ENCODE data around the gene ZNF212. TPM values are rescaled to one million over a fixed set of nuclear protein-coding genes. Genes with fewer than 3 reads are reported as not detected.

Gene ZNF212
- total RNA-seq, 1 experiment from 2014 or later, result 9.7 TPM

DNA sequence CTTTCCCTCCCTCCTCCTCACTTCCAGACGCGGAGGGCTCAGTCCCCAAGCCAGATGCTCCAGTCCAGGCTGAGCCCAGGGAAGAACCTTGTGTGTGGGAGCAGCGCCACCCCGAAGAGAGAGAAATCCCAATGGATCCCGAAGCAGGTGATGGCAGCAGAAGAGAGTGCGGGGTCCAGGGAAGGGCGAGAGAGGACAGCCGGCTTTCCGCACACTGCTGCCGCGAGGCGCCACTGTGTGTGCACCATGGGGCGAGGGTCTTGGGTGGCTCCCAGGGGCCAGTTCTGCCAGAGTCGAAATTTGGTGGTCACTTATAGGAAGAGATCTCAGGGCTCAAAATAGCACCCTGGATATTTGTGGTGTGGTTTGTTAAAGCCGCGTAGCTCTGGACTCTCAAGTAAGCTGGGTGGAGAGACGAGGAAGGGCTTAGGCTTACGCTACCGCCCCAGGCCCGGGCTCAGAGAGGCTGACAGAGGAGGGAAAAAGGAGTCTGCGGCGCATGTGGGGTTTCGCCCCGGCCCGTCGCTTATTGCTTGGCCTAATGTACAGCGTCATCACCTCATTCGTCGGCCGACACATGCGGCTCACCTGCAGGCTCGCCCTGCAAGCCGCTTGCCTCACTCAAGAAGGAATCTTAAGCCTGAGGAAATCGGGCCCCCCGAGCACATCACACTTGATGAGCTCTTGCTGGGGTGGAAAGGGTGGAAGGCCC is 32.0 kb upstream of the ZNF212 start:
- H4K20me1 ChIP-seq (ENCODE audit: low read length), result no peaks in the 10 kb centered on the region
- DNase-seq, result no peak
- H3K4me1 ChIP-seq (ENCODE audit: insufficient read depth, low read length), result peaks cover 18% of the 10 kb centered on the region
- no peak overlapping the region for H3K27ac ChIP-seq (ENCODE audit: low read length)
- ChIA-PET POLR2A (ENCODE audit: unreplicated experiment) (no interaction called here), CTCF (no interaction called here)
- peaks cover 69% of the 10 kb centered on the region for H3K36me3 ChIP-seq (ENCODE audit: low read depth, low read length)
- H3K9me3 ChIP-seq (ENCODE audit: low read length), result no peaks in the 10 kb centered on the region
- no peaks in the 10 kb centered on the region for H3K27me3 ChIP-seq (ENCODE audit: low read length)
- no peak overlapping the region for H2AFZ ChIP-seq (ENCODE audit: low read length)
- H3K9me2 ChIP-seq (replicated peaks; ENCODE audit: low read length), result no peaks in the 10 kb centered on the region
- ATAC-seq, result no peak
- no peak overlapping the region for H3K9ac ChIP-seq (ENCODE audit: low read length)
- peaks cover 35% of the 10 kb centered on the region for H3K79me2 ChIP-seq (ENCODE audit: low read length)
- no peak for TF ChIP-seq EZH2phosphoT487 (IDR thresholded peaks at IDR 0.05; ENCODE audit: borderline replicate concordance, low read length)
- no peak for TF ChIP-seq CTCF (conservative IDR thresholded peaks at IDR 0.05; ENCODE audit: low read depth, low read length)
- TF ChIP-seq EZH2 (IDR thresholded peaks at IDR 0.05; ENCODE audit: low read length, unreplicated experiment), result no peak
- no peak overlapping the region for H3K4me3 ChIP-seq (ENCODE audit: low read length)
- no peaks in the 10 kb centered on the region for H3F3A ChIP-seq (ENCODE audit: low read length, unreplicated experiment)
- BruUV-seq (replicated peaks), result no TSS peak
- intact Hi-C loops (cut with micrococcal nuclease), result no loop called here
- H3K4me2 ChIP-seq (ENCODE audit: low read length), result no peak overlapping the region

- H3K4me2 ChIP-seq (ENCODE audit: low read length), result no peak overlapping the region
- H3K9ac ChIP-seq (ENCODE audit: low read length), result no peak overlapping the region
- peaks cover 71% of the 10 kb centered on the region for H3K36me3 ChIP-seq (ENCODE audit: low read depth, low read length)
- H4K20me1 ChIP-seq (ENCODE audit: low read length), result no peaks in the 10 kb centered on the region
- no peak overlapping the region for H2AFZ ChIP-seq (ENCODE audit: low read length)
- no peak overlapping the region for H3K4me3 ChIP-seq (ENCODE audit: low read length)
- ChIA-PET POLR2A (ENCODE audit: unreplicated experiment) (no interaction called here), CTCF (no interaction called here)
- no peak overlapping the region for H3K27ac ChIP-seq (ENCODE audit: low read length)
- no peaks in the 10 kb centered on the region for H3K9me2 ChIP-seq (replicated peaks; ENCODE audit: low read length)
- H3K9me3 ChIP-seq (ENCODE audit: low read length), result no peaks in the 10 kb centered on the region
- H3K27me3 ChIP-seq (ENCODE audit: low read length), result no peaks in the 10 kb centered on the region
- H3F3A ChIP-seq (ENCODE audit: low read length, unreplicated experiment), result no peaks in the 10 kb centered on the region
- peaks cover 14% of the 10 kb centered on the region for H3K79me2 ChIP-seq (ENCODE audit: low read length)
- DNase-seq (peak; percentile 77), ATAC-seq (peak; percentile 89)
- intact Hi-C loops (cut with micrococcal nuclease), result no loop called here
- BruUV-seq (replicated peaks), result no TSS peak
- H3K4me1 ChIP-seq (ENCODE audit: insufficient read depth, low read length), result peaks cover 18% of the 10 kb centered on the region
- no peak for TF ChIP-seq EZH2phosphoT487 (IDR thresholded peaks at IDR 0.05; ENCODE audit: borderline replicate concordance, low read length)
- peak; percentile 87 for TF ChIP-seq CTCF (conservative IDR thresholded peaks at IDR 0.05; ENCODE audit: low read depth, low read length)
- TF ChIP-seq EZH2 (IDR thresholded peaks at IDR 0.05; ENCODE audit: low read length, unreplicated experiment), result no peak
Measured at GRCh38 chr7:149209518-149210269, 29.8 kb upstream of the ZNF212 start.

- TF ChIP-seq EZH2phosphoT487 (IDR thresholded peaks at IDR 0.05; ENCODE audit: borderline replicate concordance, low read length), result no peak
- no peak for TF ChIP-seq CTCF (conservative IDR thresholded peaks at IDR 0.05; ENCODE audit: low read depth, low read length)
- TF ChIP-seq EZH2 (IDR thresholded peaks at IDR 0.05; ENCODE audit: low read length, unreplicated experiment), result no peak
- ChIA-PET POLR2A (ENCODE audit: unreplicated experiment) (no interaction called here), CTCF (no interaction called here)
- peaks cover 15% of the 10 kb centered on the region for H3K4me1 ChIP-seq (ENCODE audit: insufficient read depth, low read length)
- no peaks in the 10 kb centered on the region for H3K9me3 ChIP-seq (ENCODE audit: low read length)
- no peak for ATAC-seq
- peaks cover 10% of the 10 kb centered on the region for H3K79me2 ChIP-seq (ENCODE audit: low read length)
- H3K9me2 ChIP-seq (replicated peaks; ENCODE audit: low read length), result no peaks in the 10 kb centered on the region
- H3K36me3 ChIP-seq (ENCODE audit: low read depth, low read length), result peaks cover 71% of the 10 kb centered on the region
- no peak overlapping the region for H3K4me2 ChIP-seq (ENCODE audit: low read length)
- H4K20me1 ChIP-seq (ENCODE audit: low read length), result no peaks in the 10 kb centered on the region
- no peak for DNase-seq
- H3K27ac ChIP-seq (ENCODE audit: low read length), result no peak overlapping the region
- H3K4me3 ChIP-seq (ENCODE audit: low read length), result no peak overlapping the region
- no peaks in the 10 kb centered on the region for H3K27me3 ChIP-seq (ENCODE audit: low read length)
- no peak overlapping the region for H3K9ac ChIP-seq (ENCODE audit: low read length)
- BruUV-seq (replicated peaks), result no TSS peak
- H2AFZ ChIP-seq (ENCODE audit: low read length), result no peak overlapping the region
- no peaks in the 10 kb centered on the region for H3F3A ChIP-seq (ENCODE audit: low read length, unreplicated experiment)
- intact Hi-C loops (cut with micrococcal nuclease), result no loop called here
Measured at GRCh38 chr7:149210551-149210950, 28.9 kb upstream of the ZNF212 start.

Measured in PC-3 (cell line).